Measurements from ENCODE around the gene PITPNM1.
"Not testable (repeated sequence)": the region's sequence is repeated elsewhere in the genome, so short reads cannot be mapped to it uniquely, and the experiment has no call there.

Gene PITPNM1

GRCh38 chr11:67476692-67477091, 28.5 kb downstream of the PITPNM1 start:
- H3K4me3 ChIP-seq (ENCODE audit: low read depth in 1 of 2, low read length in 2 of 2); H3K4me1 ChIP-seq (ENCODE audit: control insufficient read depth in 1 of 2, insufficient read depth in 2 of 2, low read length in 2 of 2); H3K27me3 ChIP-seq (ENCODE audit: control insufficient read depth in 1 of 2, insufficient read depth in 2 of 2, low read length in 2 of 2); H3K27ac ChIP-seq (ENCODE audit: low read depth, low read length); H3K36me3 ChIP-seq (ENCODE audit: control insufficient read depth in 1 of 2, insufficient read depth in 2 of 2, low read length in 2 of 2); H3K9ac ChIP-seq (ENCODE audit: low read depth in 1 of 2, low read length in 2 of 2); H3K9me3 ChIP-seq (ENCODE audit: control insufficient read depth in 1 of 2, low read length in 2 of 2): not testable (repeated sequence)

GRCh38 chr11:67472882-67473281, 32.3 kb downstream of the PITPNM1 start:
- Histone ChIP-seq H3K36me3 (ENCODE audit: control insufficient read depth in 1 of 2, insufficient read depth in 2 of 2, low read length in 2 of 2) (no peaks in the 10 kb centered on the region), H3K9ac (ENCODE audit: low read depth in 1 of 2, low read length in 2 of 2) (no peak overlapping the region), H3K27me3 (ENCODE audit: control insufficient read depth in 1 of 2, insufficient read depth in 2 of 2, low read length in 2 of 2) (no peaks in the 10 kb centered on the region), H3K27ac (ENCODE audit: low read depth, low read length) (no peak overlapping the region), H3K4me3 (ENCODE audit: low read depth in 1 of 2, low read length in 2 of 2) (no peak overlapping the region), H3K9me3 (ENCODE audit: control insufficient read depth in 1 of 2, low read length in 2 of 2) (no peaks in the 10 kb centered on the region), H3K4me1 (ENCODE audit: control insufficient read depth in 1 of 2, insufficient read depth in 2 of 2, low read length in 2 of 2) (peaks cover 6 to 10% of the 10 kb centered on the region in 2 donors)

GRCh38 chr11:67470337-67471002, 34.7 kb downstream of the PITPNM1 start:
- H3K9me3 ChIP-seq (ENCODE audit: control insufficient read depth in 1 of 2, low read length in 2 of 2): no peaks in the 10 kb centered on the region
- no peak overlapping the region for H3K27ac ChIP-seq (ENCODE audit: low read depth, low read length)
- peaks cover 15 to 16% of the 10 kb centered on the region in 2 donors for H3K4me1 ChIP-seq (ENCODE audit: control insufficient read depth in 1 of 2, insufficient read depth in 2 of 2, low read length in 2 of 2)
- H3K9ac ChIP-seq (ENCODE audit: low read depth in 1 of 2, low read length in 2 of 2): no peak overlapping the region
- H3K27me3 ChIP-seq (ENCODE audit: control insufficient read depth in 1 of 2, insufficient read depth in 2 of 2, low read length in 2 of 2): no peaks in the 10 kb centered on the region
- H3K4me3 ChIP-seq (ENCODE audit: low read depth in 1 of 2, low read length in 2 of 2): no peak overlapping the region
- H3K36me3 ChIP-seq (ENCODE audit: control insufficient read depth in 1 of 2, insufficient read depth in 2 of 2, low read length in 2 of 2): peaks cover 0 to 3% of the 10 kb centered on the region in 2 donors

GRCh38 chr11:67469508-67469811, 35.7 kb downstream of the PITPNM1 start:
- H3K4me3 ChIP-seq (ENCODE audit: low read depth in 1 of 2, low read length in 2 of 2): peak overlapping the region; percentile 79 to 86
- H3K27me3 ChIP-seq (ENCODE audit: control insufficient read depth in 1 of 2, insufficient read depth in 2 of 2, low read length in 2 of 2): no peaks in the 10 kb centered on the region
- H3K27ac ChIP-seq (ENCODE audit: low read depth, low read length): peak overlapping the region; percentile 79
- H3K36me3 ChIP-seq (ENCODE audit: control insufficient read depth in 1 of 2, insufficient read depth in 2 of 2, low read length in 2 of 2): peaks cover 0 to 3% of the 10 kb centered on the region in 2 donors
- peaks cover 15 to 21% of the 10 kb centered on the region in 2 donors for H3K4me1 ChIP-seq (ENCODE audit: control insufficient read depth in 1 of 2, insufficient read depth in 2 of 2, low read length in 2 of 2)
- H3K9me3 ChIP-seq (ENCODE audit: control insufficient read depth in 1 of 2, low read length in 2 of 2): no peaks in the 10 kb centered on the region
- peak overlapping the region; percentile 78 to 85 for H3K9ac ChIP-seq (ENCODE audit: low read depth in 1 of 2, low read length in 2 of 2)

- Histone ChIP-seq H3K27ac (ENCODE audit: low read depth, low read length) (peak within 1 kb of the TSS; percentile 79), H3K9me3 (ENCODE audit: control insufficient read depth in 1 of 2, low read length in 2 of 2) (no peaks in the 10 kb centered on the region), H3K27me3 (ENCODE audit: control insufficient read depth in 1 of 2, insufficient read depth in 2 of 2, low read length in 2 of 2) (no peaks in the 10 kb centered on the region)
Observed at GRCh38 chr11:67468759-67469507, 36.2 kb downstream of the PITPNM1 start, which contains the start of gene TMEM134. TSS of gene TMEM134 (minus strand) at chr11:67469251. CDS start at chr11:67469192, 59 bp downstream.

GRCh38 chr11:67468456-67468758, 36.8 kb downstream of the PITPNM1 start:
- peaks cover 23 to 30% of the 10 kb centered on the region in 2 donors for H3K4me1 ChIP-seq (ENCODE audit: control insufficient read depth in 1 of 2, insufficient read depth in 2 of 2, low read length in 2 of 2)
- H3K27ac ChIP-seq (ENCODE audit: low read depth, low read length): peak overlapping the region; percentile 77
- peak overlapping the region; percentile 78 to 80 for H3K9ac ChIP-seq (ENCODE audit: low read depth in 1 of 2, low read length in 2 of 2)
- H3K27me3 ChIP-seq (ENCODE audit: control insufficient read depth in 1 of 2, insufficient read depth in 2 of 2, low read length in 2 of 2): no peaks in the 10 kb centered on the region
- H3K36me3 ChIP-seq (ENCODE audit: control insufficient read depth in 1 of 2, insufficient read depth in 2 of 2, low read length in 2 of 2): peaks cover 0 to 3% of the 10 kb centered on the region in 2 donors
- no peaks in the 10 kb centered on the region for H3K9me3 ChIP-seq (ENCODE audit: control insufficient read depth in 1 of 2, low read length in 2 of 2)
- H3K4me3 ChIP-seq (ENCODE audit: low read depth in 1 of 2, low read length in 2 of 2): peak overlapping the region; percentile 79 to 84

More at GRCh38 chr11:67468759-67469507, 36.2 kb downstream of the PITPNM1 start, which contains the start of gene TMEM134:
- peak within 1 kb of the TSS; percentile 84 to 86 for H3K4me3 ChIP-seq (ENCODE audit: low read depth in 1 of 2, low read length in 2 of 2)
- H3K9ac ChIP-seq (ENCODE audit: low read depth in 1 of 2, low read length in 2 of 2): peak within 1 kb of the TSS; percentile 78 to 85
- peaks cover 0 to 3% of the 10 kb centered on the region in 2 donors for H3K36me3 ChIP-seq (ENCODE audit: control insufficient read depth in 1 of 2, insufficient read depth in 2 of 2, low read length in 2 of 2)
- H3K4me1 ChIP-seq (ENCODE audit: control insufficient read depth in 1 of 2, insufficient read depth in 2 of 2, low read length in 2 of 2): peaks cover 19 to 26% of the 10 kb centered on the region in 2 donors

- H3K27ac ChIP-seq (ENCODE audit: low read depth, low read length): peak overlapping the region; percentile 77
- H3K4me3 ChIP-seq (ENCODE audit: low read depth in 1 of 2, low read length in 2 of 2): peak overlapping the region; percentile 79 to 84
- peaks cover 0 to 3% of the 10 kb centered on the region in 2 donors for H3K36me3 ChIP-seq (ENCODE audit: control insufficient read depth in 1 of 2, insufficient read depth in 2 of 2, low read length in 2 of 2)
- H3K9me3 ChIP-seq (ENCODE audit: control insufficient read depth in 1 of 2, low read length in 2 of 2): no peaks in the 10 kb centered on the region
- H3K27me3 ChIP-seq (ENCODE audit: control insufficient read depth in 1 of 2, insufficient read depth in 2 of 2, low read length in 2 of 2): no peaks in the 10 kb centered on the region
- H3K9ac ChIP-seq (ENCODE audit: low read depth in 1 of 2, low read length in 2 of 2): peak overlapping the region; percentile 78 to 80
- peaks cover 26 to 30% of the 10 kb centered on the region in 2 donors for H3K4me1 ChIP-seq (ENCODE audit: control insufficient read depth in 1 of 2, insufficient read depth in 2 of 2, low read length in 2 of 2)
Observed at GRCh38 chr11:67468056-67468455, 37.1 kb downstream of the PITPNM1 start.

GRCh38 chr11:67466962-67467771, 38.0 kb downstream of the PITPNM1 start:
- peaks cover 0 to 3% of the 10 kb centered on the region in 2 donors for H3K36me3 ChIP-seq (ENCODE audit: control insufficient read depth in 1 of 2, insufficient read depth in 2 of 2, low read length in 2 of 2)
- H3K27ac ChIP-seq (ENCODE audit: low read depth, low read length): no peak overlapping the region
- peak overlapping the region in 1 of 2 donors; percentile 79 for H3K4me3 ChIP-seq (ENCODE audit: low read depth in 1 of 2, low read length in 2 of 2)
- no peaks in the 10 kb centered on the region for H3K9me3 ChIP-seq (ENCODE audit: control insufficient read depth in 1 of 2, low read length in 2 of 2)
- peak overlapping the region; percentile 78 to 80 for H3K9ac ChIP-seq (ENCODE audit: low read depth in 1 of 2, low read length in 2 of 2)
- H3K27me3 ChIP-seq (ENCODE audit: control insufficient read depth in 1 of 2, insufficient read depth in 2 of 2, low read length in 2 of 2): no peaks in the 10 kb centered on the region
- peaks cover 26 to 30% of the 10 kb centered on the region in 2 donors for H3K4me1 ChIP-seq (ENCODE audit: control insufficient read depth in 1 of 2, insufficient read depth in 2 of 2, low read length in 2 of 2)

- Histone ChIP-seq H3K27ac (ENCODE audit: low read depth, low read length) (no peak overlapping the region), H3K4me3 (ENCODE audit: low read depth in 1 of 2, low read length in 2 of 2) (no peak overlapping the region), H3K9ac (ENCODE audit: low read depth in 1 of 2, low read length in 2 of 2) (peak overlapping the region in 1 of 2 donors; percentile 78), H3K27me3 (ENCODE audit: control insufficient read depth in 1 of 2, insufficient read depth in 2 of 2, low read length in 2 of 2) (no peaks in the 10 kb centered on the region), H3K9me3 (ENCODE audit: control insufficient read depth in 1 of 2, low read length in 2 of 2) (no peaks in the 10 kb centered on the region), H3K36me3 (ENCODE audit: control insufficient read depth in 1 of 2, insufficient read depth in 2 of 2, low read length in 2 of 2) (peaks cover 0 to 3% of the 10 kb centered on the region in 2 donors), H3K4me1 (ENCODE audit: control insufficient read depth in 1 of 2, insufficient read depth in 2 of 2, low read length in 2 of 2) (peaks cover 26 to 30% of the 10 kb centered on the region in 2 donors)
Observed at GRCh38 chr11:67466367-67466766, 38.8 kb downstream of the PITPNM1 start.

- not testable (repeated sequence) for H3K27me3 ChIP-seq (ENCODE audit: control insufficient read depth in 1 of 2, insufficient read depth in 2 of 2, low read length in 2 of 2); H3K27ac ChIP-seq (ENCODE audit: low read depth, low read length); H3K36me3 ChIP-seq (ENCODE audit: control insufficient read depth in 1 of 2, insufficient read depth in 2 of 2, low read length in 2 of 2); H3K9me3 ChIP-seq (ENCODE audit: control insufficient read depth in 1 of 2, low read length in 2 of 2)
- peak overlapping the region; percentile 65 to 96 for H3K9ac ChIP-seq (ENCODE audit: low read depth in 1 of 2, low read length in 2 of 2)
- H3K4me1 ChIP-seq (ENCODE audit: control insufficient read depth in 1 of 2, insufficient read depth in 2 of 2, low read length in 2 of 2): peaks cover 26 to 30% of the 10 kb centered on the region in 2 donors
- H3K4me3 ChIP-seq (ENCODE audit: low read depth in 1 of 2, low read length in 2 of 2): peak overlapping the region; percentile 69 to 88
Observed at GRCh38 chr11:67465530-67465929, 39.6 kb downstream of the PITPNM1 start.

Measured in duodenal mucosa (tissue), 2 donors.